ENCODE data around the gene SERINC2.

Gene SERINC2

DNA sequence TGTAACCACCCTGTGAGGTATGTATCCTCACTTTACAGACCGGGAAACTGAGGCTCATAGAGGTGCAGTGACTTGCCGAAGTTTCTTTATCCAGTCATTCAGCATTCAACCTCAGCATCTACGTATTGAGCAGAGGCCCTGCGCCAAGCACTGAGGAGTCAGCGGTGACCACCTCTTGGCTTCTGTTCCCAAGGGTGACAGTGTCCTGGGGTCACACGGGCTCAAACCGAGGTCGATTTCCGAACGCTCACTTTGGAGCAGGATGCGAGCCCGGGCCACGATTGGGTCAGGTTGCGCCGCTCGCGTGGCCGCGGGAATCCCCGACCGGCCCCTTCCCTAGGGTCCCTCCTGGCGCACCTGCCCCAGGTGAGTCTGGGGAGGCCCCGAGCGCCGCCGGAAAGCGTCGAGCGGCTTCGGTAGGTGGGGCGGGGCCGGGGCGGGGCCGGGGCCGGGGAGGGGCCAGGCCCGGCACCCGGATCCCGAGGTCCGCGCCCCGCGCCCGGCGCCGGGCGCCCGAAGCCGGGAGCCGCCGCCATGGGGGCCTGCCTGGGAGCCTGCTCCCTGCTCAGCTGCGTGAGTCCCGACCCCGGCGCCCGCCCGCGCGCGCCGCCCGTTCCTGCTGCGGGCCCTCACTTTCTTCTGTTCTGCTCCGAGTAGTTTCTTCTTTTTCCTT, at the start of gene SERINC2:
Gene SERINC2 (plus strand): TSS at position 482 of the 673 bp plus-strand sequence. CDS start 53 bp downstream, at position 535.
- DNase-seq (ENCODE audit: low read depth), result no peak

DNA sequence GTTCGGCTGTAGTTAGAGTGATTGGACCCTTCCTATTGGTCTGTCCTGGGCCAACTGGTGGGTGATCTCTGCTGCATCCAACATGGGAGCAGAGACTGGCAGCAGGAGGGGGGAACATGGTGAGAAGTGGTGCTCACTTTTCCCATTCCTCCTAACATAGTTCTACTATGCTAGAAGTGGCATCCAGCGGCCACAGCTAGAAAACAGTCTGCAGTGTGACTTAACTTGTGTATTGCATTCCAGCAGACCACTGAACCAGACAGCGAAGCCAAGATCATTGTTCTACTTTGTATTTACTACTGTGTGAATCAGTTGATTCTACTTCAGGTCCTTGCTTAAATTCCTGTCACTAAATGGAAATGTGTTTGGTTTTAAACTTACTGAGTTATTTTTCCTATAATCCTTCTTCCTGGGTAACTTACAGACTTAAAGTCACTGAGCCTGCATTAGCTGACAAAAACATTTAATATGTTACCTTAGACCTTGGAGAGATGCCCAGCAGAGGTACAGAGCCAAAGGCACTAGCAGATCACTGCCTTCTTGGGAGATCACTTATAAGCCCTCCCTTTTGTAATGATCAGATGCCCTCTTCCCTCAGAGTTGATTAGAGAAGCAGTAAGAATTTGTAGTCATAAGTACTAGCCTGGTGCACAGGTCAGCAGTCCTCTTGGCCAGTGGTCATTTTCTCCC, 48.3 kb upstream of the SERINC2 start:
- no peak for DNase-seq (ENCODE audit: low read depth)

DNA sequence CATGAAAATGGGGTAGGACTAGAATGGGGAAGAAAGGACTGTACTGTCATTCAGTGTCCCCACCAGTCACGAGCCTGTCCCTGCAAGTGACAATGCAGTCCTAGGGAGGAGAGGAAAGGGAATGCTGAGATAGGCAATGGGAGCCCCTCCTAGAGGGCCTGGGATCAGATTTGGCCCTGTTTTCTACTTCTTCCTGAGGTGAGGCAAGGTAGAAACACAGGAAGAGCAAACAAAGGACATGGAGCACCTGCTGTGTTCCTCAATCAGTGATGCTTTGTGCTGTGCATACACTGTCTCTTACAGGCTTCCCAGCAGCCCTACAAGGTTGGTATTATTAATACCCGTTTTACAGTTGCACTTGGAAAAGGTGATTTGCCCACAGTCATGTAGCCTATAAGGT, 46.2 kb upstream of the SERINC2 start:
- no peak for DNase-seq (ENCODE audit: low read depth)

DNA sequence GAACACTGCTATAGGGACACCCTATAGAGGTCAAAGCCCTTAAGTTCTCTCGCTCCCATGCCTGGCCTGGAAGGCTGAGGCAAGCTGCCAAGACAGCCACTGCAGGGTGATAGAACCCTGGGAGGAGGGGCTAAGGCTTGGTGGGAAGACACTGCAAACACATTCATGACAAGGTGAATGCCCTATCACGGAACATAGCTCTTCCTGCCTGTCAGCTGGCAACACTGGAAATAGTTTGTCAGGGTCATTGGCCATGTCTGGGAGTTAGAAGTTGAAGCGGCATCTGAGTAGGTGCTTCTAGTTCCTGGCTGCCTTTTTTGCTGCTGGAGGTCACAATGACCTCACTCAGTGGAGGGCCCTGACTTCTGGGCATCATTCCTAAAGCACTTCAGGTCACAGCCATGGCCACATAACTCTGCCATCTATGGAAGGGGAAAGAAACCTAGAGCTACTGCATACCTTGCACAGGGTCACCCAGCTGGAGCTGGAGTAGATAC, 44.4 kb upstream of the SERINC2 start:
- DNase-seq (ENCODE audit: low read depth), result no peak

DNA sequence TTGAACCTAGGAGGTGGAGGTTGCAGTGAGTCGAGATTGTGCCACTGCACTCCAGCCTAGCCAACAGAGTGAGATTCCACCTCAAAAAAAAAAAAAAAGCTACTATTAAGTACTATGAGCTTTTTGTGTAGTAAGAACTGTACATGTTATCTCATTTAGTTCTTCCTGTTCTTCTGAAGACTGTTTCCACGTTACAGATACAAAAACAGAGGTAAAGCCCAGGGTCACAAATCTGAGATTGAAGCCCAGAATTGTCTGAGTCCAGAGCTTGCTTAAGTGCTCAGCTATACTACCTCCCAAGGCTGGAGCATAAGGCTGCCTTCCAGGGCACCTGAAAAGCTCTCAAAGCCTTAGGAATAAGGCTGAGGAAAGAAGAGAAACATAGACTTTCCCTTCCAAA, 43.0 kb upstream of the SERINC2 start:
- DNase-seq (ENCODE audit: low read depth), result no peak

DNA sequence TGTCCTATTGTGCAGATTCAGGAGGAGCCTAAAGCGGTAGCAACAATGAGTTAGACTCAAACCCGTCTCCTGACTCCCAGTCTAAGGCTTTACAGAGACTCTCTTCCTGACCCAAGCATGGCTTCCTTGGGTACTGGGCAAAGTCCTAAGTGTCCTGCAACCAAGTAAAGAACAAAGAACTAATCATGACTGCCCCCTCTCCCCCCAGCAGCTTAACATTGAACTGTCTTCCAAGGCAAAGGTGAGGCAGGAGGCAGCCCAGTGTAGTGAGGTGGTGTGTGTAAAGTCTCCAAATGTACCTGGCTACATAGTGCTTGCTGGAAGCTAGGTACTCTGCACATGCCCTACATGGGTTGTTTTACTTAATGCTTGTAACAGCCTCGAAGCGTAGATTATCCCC, 42.4 kb upstream of the SERINC2 start:
- no peak for DNase-seq (ENCODE audit: low read depth)

DNA sequence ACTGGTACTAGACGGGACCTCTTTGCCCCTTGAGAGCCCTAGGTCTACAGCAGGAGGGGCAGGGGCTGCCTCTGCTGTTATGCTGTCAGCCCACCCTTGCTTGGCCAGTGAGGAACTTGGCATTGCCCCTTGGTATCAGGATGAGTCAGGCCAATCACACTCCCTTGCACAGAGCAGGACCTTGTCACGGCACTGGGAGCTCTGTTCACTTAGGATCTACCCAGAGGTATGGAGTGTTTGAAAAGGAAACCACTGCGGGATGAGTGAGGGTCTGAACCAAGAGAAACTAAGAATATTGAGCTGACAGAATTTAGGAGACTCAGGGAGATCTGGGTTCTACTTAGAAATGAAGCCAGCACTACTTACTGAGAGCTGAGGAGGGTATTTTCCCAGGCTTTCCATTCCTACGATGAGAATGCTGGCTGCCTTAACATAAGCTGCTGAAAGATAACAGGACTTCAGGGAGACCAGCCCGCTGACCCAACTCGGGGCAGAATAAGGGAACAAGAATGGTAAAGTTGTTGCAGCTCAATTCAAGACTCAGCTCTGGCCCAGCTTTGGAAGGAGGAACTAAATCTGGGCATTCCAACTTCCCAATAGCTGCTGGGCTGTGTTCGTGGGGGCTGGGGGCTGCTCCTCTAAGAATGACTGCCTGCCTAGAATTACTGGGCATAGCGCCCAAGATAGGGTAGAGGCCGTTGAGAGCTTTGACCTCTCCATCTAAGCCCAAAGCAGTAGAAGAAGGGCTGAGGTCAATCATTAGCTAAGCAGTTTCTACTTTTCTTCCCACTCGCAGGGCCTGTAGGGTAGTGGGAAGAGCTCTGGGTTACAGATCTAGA, 41.7 kb upstream of the SERINC2 start:
- no peak for DNase-seq (ENCODE audit: low read depth)

DNA sequence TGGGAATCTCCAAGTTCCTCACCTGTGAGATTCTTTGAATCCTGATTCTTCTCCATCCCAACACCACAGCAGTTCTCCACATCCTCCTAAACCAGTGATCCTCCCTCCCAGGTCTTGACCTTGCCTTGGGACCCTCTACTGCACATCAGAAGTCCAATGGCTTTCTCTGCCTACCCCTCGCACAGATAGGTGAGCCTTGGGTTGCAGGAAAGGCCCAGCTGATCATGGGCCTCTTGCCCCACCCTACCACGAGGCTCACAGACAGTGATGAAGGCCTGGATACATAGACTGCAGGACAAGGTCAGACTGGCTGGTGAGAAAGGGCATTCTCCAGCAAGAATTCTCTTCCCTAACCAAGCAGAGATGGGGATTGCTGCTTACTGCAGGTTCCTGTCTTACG, 41.0 kb upstream of the SERINC2 start:
- DNase-seq (ENCODE audit: low read depth), result no peak

DNA sequence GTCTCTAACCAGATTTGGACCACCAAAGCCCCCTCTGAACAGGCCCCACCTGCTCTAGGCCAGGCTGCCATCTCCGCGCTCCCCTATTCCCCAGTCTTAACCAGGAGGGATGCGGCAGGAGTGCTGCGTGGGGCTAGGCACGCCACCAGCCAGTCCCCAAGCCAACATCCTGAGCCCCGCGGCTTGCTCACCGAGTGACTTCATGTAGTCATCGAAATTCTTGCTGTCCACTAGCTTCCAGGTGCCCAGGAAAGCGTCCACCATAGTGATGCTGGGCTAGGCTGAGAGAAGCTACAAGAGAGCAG, 40.3 kb upstream of the SERINC2 start:
- no peak for DNase-seq (ENCODE audit: low read depth)

DNA sequence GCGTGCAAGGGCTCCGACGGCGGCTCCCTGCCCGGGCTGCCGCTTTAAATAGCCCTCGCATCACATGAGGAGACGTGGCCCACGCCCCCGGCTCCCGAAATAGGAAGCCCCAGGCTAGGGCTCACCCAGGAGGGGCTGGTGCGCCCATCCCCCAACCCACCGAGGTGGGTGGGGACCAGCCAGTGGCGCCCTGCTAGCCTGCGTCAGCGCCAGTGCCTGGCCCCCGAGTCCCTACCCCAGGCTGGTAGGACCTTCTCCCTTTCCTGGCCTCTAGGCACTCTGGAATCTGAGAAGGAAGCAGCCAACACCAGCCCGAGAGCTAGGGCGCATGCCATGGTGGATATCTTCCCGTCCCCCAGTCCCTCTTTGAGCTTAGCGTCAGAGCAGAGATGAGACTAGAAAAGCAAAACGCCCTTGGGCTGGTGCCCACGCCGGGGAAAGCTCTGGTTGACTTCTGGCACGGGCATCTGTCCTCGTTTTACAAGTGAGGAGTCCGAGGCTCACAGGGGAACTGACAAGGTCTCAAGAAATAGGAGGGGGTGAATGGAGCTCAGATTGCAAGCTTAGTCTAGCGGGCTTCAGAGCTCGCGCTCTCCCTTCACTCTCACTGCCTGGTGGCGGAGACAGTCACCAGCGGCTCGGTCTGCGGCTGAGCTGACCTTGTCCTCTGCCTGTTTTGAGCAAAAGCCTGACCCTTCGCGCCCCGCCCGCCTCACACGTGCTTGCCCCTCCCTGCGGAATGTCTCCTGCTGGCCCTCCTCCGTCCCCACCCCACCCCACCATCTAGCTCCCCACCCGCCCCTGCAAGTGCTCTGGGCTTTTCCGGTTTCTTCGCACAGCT, 39.7 kb upstream of the SERINC2 start, which contains the start of gene FABP3:
Gene FABP3 (minus strand): TSS at position 21 of the 841 bp plus-strand sequence. CDS start 62 bp downstream, outside the sequence.
- DNase-seq (ENCODE audit: low read depth), result no peak

DNA sequence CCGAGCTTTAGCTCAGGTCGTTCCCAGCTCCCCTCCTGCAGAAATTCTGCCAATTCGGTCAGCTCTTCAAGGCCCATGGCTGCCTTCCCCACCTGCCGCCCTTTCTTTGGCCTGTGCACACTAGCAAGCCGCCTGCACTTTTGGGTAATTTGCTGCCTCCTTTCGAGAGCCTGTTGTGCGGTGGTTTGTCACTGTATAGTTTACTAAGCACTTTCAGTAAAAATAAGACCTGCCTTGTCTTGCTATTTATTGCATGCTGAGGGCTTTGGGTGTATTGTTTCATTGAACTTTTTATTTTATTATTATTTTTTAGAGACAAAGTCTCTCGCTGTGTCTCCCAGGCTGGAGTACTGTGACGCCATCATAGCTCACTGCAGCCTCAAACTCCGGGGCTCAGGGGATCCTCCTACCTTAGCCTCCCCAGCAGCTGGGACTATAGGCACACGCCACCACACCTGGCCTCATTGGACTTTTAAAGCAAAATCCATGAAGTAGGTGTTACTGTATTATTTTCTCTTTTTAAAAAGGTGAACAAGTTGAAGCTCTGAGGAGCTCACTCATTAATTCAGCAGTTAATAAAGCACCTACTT, 39.0 kb upstream of the SERINC2 start:
- DNase-seq (ENCODE audit: low read depth), result no peak

DNA sequence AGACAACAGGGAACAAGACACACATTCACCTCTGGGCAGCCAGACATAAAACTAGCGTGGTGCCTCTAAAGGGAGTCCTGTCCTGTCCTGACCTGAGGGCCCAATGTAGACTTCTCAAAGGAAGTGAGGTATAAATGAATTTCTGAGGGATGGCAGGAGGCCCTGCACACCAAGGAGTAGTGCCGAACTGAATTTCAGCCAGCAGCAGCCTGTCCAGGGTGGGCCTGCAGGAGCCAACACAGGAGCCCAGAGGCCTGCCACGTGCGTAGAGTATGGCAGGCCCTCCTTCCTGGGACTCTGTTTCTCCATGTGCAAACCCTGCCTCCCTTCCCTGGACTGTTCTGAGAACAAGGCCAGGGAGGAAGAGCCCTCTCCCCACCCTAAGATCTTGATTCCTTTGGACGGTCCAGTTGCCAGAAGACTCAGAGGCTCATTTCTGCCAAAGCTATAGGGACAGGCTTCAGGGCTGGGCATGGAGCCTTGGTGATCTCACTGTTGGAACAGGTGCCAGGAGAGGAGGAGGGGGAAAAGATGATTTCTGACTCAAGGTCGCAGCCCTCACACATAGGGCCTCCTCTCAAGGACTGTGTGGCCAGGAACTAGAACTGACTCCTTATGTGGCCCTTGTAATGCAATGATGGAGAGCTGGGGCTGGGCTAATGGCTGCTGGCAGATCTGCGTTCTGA, 38.4 kb upstream of the SERINC2 start:
- no peak for DNase-seq (ENCODE audit: low read depth)

DNA sequence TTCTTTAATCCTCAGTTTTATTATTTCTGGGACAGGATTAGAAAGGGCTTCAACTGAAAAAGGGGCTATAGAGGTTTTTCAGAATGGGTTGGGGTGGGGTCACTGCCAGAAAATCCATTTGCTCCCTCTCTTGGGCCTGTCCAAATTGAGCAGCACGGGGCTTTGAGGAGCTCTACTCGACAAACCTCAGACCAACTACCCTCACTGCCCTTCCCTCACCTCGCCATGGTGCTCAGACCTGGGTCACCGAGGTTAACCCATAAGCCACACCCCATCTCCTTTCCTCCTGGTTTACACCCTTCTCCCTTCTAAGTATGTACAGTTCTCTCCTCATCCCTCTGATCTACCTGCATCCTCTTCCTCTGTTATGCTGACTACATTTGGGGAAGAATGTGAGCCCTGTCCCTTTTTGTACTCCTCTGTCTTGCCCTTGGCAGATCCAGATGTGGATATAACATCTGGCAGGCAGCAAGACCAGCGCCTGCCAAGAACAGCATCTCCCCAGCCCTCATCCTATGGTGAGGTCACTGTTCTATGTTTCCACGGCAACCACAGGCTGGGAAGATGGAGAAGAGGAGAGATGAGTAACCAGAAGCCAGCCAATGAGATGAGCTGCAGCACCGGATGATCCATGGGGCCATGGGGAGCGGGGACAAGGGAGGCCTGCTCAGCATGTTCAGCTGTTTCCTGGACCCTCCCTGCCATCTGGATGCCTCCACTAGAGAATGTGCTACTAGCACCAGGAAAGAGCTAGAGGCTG, 36.5 kb upstream of the SERINC2 start:
- DNase-seq (ENCODE audit: low read depth), result no peak

DNA sequence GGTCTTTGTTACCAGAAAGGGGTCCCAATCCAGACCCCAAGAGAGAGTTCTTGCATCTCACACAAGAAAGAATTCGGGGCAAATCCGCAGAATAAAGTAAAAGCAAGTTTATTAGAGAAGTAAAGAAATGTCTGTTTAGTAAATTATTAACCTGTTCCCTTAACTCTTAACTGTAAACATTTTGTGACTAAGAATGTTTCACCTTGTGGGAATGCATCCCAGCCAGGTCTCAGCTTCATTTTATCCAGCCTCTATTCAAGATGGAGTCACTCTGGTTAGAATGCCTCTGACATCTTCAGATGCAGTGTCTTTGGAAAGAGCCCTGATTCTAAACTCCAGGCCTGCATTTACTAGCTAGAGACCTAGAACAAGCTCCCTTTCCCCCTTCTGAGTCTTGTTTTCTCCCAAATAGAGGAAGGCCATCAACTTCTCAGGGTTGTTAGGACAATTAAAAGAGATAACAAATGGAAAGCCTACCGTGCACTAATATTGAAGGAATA, 35.6 kb upstream of the SERINC2 start:
- no peak for DNase-seq (ENCODE audit: low read depth)

DNA sequence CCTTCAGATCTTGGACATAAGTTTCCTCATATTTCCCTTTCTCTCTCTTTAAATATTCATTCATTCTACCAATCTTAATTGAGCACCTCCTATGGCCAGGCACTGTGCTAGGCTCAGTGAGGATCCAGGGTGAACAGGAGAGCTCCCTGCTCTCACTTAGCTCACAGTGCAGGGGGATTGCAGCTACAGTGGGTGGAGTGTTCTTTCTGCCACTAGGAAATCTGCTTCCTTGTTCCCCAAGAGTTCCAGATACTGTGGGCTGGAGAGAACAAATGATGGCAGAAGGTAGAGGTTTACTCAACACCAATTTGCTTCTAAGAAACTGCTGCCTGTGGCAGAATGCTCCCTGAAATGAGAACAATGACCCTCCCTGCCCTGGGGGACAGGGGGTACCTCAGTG, 35.0 kb upstream of the SERINC2 start:
- DNase-seq (ENCODE audit: low read depth), result no peak

DNA sequence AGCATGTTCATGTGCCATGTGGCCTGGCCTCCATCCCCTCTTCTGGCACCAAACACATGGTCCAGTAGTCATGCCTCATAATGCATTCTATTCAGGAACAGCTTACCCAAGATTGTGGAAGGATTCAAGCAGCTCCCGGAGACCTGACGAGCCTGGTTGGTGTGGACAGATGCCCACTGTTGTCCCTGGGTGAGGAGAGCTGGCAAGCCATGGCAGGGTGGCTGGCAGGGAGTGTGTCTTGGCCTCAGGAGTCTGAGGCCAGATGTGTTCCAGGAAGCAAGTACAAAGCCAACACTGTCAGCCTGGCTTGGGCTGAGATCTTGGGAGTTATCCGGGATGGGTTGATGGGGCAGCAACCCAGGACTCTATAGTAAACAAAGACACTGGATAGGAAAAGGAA, 32.8 kb upstream of the SERINC2 start:
- no peak for DNase-seq (ENCODE audit: low read depth)

DNA sequence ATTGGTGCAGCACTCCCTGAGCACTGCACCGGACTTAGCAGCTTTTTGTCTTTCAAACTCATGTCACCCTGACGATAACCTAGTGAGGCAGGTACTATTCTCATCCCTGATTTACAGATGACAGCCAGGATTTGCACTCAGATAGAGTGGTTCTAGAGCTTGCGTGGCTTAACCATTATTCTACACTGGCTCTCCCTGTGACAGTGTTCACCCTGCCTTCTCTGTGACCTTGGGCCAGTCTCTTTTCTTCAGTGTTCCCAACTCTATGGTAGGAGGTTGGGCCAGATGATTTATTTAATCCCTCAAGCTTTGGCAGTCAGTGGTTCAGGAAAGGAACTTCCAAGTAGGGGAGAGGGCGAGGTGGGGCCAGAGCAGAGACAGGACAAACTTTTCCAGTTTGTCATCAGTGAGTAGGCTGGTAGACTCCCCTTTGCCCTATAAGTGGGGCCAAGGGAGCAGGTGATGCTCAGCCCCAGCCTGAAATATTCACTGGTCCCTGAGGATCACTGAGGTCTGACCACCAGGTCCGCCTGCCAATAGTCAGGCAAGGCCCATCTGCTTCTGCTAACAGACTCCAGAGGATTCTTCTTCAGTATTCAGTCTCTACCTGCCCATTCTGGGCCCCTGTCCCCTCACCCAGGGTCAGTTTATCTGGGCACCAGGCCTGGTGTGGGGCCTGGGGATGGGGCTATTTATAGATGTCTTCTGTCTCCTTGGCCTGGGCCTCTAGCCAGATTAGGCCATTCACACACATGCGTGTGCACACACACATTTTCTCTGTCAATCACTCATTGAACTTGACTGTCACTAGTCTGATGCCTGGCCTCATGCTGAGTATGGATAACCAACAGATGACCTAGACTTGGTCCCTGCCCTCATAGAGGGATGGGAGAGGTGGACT, 31.4 kb upstream of the SERINC2 start:
- DNase-seq (ENCODE audit: low read depth), result no peak

DNA sequence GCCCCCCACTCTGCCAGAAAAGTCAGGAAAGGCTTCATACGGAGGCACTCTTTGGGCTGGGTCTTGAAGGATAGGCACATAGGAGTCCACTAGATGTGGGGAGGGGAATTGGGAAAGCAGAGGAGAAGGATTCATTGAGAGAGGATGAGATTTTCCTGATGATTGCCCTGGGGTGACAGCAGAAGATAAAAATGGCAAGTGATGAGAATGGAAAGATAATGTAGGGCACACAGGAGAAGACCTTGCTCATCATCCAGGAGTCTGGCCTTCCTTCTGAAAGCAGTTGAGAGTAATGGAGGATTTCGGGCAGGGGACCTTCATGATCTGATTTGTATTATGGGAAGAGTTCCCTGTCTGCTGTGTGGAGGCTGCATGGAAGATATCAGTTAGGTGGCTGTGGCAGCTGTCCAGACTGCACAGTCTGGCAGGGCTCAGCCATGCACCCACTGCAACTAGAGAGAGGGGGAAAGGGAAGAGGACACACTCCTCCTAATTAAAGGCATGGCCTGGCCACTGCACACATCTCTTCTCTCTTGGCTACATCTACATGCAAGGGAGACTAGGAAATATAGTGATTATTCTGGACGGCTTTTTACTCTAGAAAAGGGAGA, 30.5 kb upstream of the SERINC2 start:
- DNase-seq (ENCODE audit: low read depth), result no peak
